ENCODE data around the gene NOC4L. TPM values are rescaled to one million over a fixed set of nuclear protein-coding genes. Genes with fewer than 3 reads are reported as not detected.

Gene NOC4L
- total and polyA plus RNA-seq, 12 donors, result 7.4 to 22.2 (median 9.5) TPM

DNA sequence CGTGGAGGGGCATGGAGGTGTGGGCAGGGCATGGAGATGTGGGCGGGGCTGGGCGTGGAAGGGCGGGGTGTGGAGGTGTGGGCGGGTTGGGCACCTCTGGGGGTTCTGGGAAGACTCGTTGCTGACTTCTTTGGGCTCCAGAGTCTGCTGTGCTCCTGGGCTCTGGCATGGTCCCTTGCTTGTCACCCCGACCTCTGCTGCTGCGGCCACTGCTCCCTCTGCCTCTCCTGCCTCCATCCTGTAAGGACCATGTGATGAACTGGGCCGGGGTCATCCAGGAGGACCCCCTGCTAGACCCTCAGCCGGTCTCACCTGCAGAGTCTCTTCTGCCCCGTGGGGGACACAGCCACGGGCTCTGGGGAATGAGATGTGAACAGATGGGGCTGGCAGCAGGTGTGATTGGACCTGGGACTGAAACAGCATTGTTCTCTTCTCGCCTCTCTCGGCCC is 15.3 kb downstream of the NOC4L start:
- no peak for DNase-seq
- peaks cover 0 to 32% (median 15%) of the 10 kb centered on the region in 7 donors for H3K27me3 ChIP-seq
- intact Hi-C loops (cut with DNase I), result loop anchor here in 9 of 10 donors (10.0 kb wide), 4 partner anchors 55 to 455 kb away; partner anchors contain the start of genes LRCOL1 (in 7 of the 9) and P2RX2 (in 7 of the 9)
- 79 to 83% methylated on average over 13 to 14 of the region's 14 CpGs for WGBS, 2 donors
- H3K36me3 ChIP-seq, result peaks cover 0 to 3% (median 0%) of the 10 kb centered on the region in 9 donors
- ATAC-seq, result no peak
- H3K27ac ChIP-seq, result no peak overlapping the region
- TF ChIP-seq, protein P1, sequence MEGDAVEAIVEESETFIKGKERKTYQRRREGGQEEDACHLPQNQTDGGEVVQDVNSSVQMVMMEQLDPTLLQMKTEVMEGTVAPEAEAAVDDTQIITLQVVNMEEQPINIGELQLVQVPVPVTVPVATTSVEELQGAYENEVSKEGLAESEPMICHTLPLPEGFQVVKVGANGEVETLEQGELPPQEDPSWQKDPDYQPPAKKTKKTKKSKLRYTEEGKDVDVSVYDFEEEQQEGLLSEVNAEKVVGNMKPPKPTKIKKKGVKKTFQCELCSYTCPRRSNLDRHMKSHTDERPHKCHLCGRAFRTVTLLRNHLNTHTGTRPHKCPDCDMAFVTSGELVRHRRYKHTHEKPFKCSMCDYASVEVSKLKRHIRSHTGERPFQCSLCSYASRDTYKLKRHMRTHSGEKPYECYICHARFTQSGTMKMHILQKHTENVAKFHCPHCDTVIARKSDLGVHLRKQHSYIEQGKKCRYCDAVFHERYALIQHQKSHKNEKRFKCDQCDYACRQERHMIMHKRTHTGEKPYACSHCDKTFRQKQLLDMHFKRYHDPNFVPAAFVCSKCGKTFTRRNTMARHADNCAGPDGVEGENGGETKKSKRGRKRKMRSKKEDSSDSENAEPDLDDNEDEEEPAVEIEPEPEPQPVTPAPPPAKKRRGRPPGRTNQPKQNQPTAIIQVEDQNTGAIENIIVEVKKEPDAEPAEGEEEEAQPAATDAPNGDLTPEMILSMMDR (IDR thresholded peaks at IDR 0.05), result no peak
- no peaks in the 10 kb centered on the region for H3K9me3 ChIP-seq
- H3K4me1 ChIP-seq, result peaks cover 0 to 15% (median 0%) of the 10 kb centered on the region in 9 donors
- H3K4me3 ChIP-seq, result no peak overlapping the region

DNA sequence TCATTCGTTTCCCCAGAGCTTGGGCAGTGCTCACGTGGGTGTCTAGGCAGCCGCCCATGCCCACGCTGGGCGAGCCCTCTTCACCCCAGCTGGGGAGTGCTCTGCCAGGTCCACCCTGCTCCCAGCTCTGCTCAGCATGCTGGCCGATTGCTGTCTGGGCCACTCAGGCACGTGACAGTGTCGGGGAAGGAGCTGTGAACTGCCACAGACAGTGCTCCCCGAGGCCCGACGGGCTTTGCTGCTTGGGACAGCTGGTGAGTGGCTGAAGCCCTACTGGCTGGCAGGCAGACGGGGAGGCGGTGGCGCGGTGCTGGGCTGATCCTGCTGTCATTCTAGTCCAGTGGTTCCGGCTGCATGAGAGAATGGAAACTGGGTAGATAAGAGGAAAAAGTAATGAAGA is 15.8 kb downstream of the NOC4L start:
- ATAC-seq (no peak), DNase-seq (peak in 1 of 2 donors; percentile 5)
- Histone ChIP-seq H3K36me3 (peaks cover 0 to 3% (median 0%) of the 10 kb centered on the region in 9 donors), H3K27me3 (peaks cover 0 to 32% (median 15%) of the 10 kb centered on the region in 7 donors), H3K4me1 (peaks cover 0 to 15% (median 0%) of the 10 kb centered on the region in 9 donors), H3K4me3 (no peak overlapping the region), H3K9me3 (no peaks in the 10 kb centered on the region), H3K27ac (no peak overlapping the region)
- TF ChIP-seq, protein P1 (IDR thresholded peaks at IDR 0.05), result no peak
- intact Hi-C loops (cut with DNase I), result no loop called here
- 55 to 56% methylated on average over 16 of the region's 16 CpGs for WGBS, 2 donors

DNA sequence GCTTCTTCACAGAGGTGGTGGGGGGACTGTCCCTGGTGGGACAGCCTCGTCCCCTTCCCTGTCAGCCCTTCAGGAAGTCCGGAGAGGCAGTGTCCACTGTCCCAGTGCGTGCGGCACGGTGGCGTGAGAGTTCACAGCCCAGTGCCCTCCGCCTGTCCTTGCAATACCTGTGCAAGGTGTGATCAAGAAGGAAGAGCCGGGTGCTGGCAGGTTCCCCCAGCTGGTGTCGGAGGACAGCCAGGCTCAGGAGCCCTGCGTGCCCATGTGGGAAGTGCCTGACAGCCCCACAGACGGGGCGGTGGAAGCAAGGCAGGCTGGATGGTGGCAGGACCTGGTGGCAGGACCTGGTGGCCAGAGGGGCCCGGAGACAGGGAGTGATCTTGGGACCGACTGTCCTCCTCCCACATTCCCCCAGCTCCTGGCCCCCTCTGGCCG is 16.4 kb downstream of the NOC4L start:
- Histone ChIP-seq H3K4me3 (no peak overlapping the region), H3K36me3 (peaks cover 0 to 3% (median 0%) of the 10 kb centered on the region in 9 donors), H3K4me1 (peaks cover 0 to 15% (median 0%) of the 10 kb centered on the region in 9 donors), H3K27ac (no peak overlapping the region), H3K9me3 (no peaks in the 10 kb centered on the region), H3K27me3 (peaks cover 0 to 32% (median 15%) of the 10 kb centered on the region in 7 donors)
- peak in 2 of 8 donors; percentile 16 to 17 for ATAC-seq
- intact Hi-C loops (cut with DNase I), result no loop called here
- TF ChIP-seq, protein P1 (IDR thresholded peaks at IDR 0.05), result no peak
- DNase-seq, result peak in 1 of 2 donors; percentile 8
- 64 to 72% methylated on average over 15 of the region's 15 CpGs for WGBS, 2 donors

DNA sequence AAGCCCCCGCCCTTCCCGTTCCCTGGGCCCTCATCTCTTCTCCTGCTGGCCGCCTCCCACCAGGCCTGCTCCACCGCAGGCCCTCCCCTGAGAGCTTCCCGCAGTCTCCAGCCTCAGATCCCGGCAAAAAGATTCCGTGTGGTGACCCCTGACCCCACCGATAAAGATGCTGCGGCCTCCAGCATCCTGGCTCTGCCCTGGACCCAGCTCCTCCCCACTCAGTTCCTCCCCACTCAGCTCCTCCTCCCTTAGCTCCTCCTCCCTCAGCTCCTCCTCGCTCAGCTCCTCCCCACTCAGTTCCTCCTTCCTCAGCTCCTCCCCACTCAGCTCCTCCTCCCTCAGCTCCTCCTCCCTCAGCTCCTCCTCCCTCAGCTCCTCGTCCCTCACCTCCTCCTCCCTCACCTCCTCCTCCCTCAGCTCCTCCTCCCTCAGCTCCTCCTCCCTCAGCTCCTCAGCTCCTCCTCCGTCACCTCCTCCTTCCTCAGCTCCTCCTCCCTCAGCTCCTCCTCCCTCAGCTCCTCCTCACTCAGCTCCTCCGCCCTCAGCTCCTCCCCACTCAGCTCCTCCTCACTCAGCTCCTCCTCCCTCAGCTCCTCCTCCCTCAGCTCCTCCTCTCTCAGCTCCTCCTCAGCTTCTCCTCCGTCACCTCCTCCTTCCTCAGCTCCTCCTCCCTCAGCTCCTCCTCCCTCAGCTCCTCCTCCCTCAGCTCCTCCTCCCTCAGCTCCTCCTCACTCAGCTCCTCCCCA is 17.0 kb downstream of the NOC4L start:
- H3K27ac ChIP-seq, result no peak overlapping the region
- ATAC-seq (no peak), DNase-seq (peak in 1 of 2 donors; percentile 4)
- TF ChIP-seq, protein P1 (IDR thresholded peaks at IDR 0.05), result no peak
- intact Hi-C loops (cut with DNase I), result no loop called here
- H3K9me3 ChIP-seq, result no peaks in the 10 kb centered on the region
- peaks cover 0 to 15% (median 0%) of the 10 kb centered on the region in 9 donors for H3K4me1 ChIP-seq
- 42 to 51% methylated on average over 13 to 14 of the region's 14 CpGs for WGBS, 2 donors
- H3K27me3 ChIP-seq, result peaks cover 0 to 32% (median 15%) of the 10 kb centered on the region in 7 donors
- peaks cover 0 to 3% (median 0%) of the 10 kb centered on the region in 9 donors for H3K36me3 ChIP-seq
- no peak overlapping the region for H3K4me3 ChIP-seq
